WTC11 (cell line): ENCODE results near the gene EIF2S1. TPM values are rescaled to one million over a fixed set of nuclear protein-coding genes. Genes with fewer than 3 reads are reported as not detected.
A peak's percentile ranks its signal among the peaks of the same experiment; 100 is the strongest.
"Not testable (repeated sequence)": the region's sequence is repeated elsewhere in the genome, so short reads cannot be mapped to it uniquely, and the experiment has no call there.

Experiments
- ATAC-seq: fragments of 200-7000 bp; cut with Tn5 transposase; 2 replicates; pipeline ENCODE4 v1.10.0; 2021; ENCODE audit warnings: mild to moderate bottlenecking, moderate library complexity
- CTCF ChIA-PET: fragments of 300-600 bp; sonication (Branson Sonifier 250); formaldehyde crosslinking; loops from one replicate; lab custom pipeline; 2021; ENCODE audit warnings: antibody characterized with exemption; lab: Charles Lee
- POLR2A ChIA-PET: fragments of 350-600 bp; sonication (Branson Sonifier 250); formaldehyde crosslinking; loops from one replicate; lab custom pipeline; 2021; ENCODE audit warnings: antibody characterized with exemption; lab: Charles Lee
- DNase-seq: peaks from one replicate; pipeline ENCODE4 v3.0.0; 2021; ENCODE audit warnings: low spot score
- H3K27ac Mint-ChIP-seq: 2 replicates; pipeline ENCODE4 v1.8.0; 2021; ENCODE audit warnings: mixed read lengths
- H3K27me3 Mint-ChIP-seq: 2 replicates; pipeline ENCODE4 v1.8.0; 2021; ENCODE audit warnings: low read depth, mild to moderate bottlenecking, moderate library complexity, mixed read lengths
- H3K36me3 Mint-ChIP-seq: 2 replicates; pipeline ENCODE4 v1.8.0; 2021; ENCODE audit warnings: mixed read lengths
- H3K4me1 Mint-ChIP-seq: 2 replicates; pipeline ENCODE4 v1.8.0; 2022; ENCODE audit warnings: mixed read lengths
- H3K4me3 Mint-ChIP-seq: 2 replicates; pipeline ENCODE4 v1.8.0; 2021; ENCODE audit warnings: mild to moderate bottlenecking, moderate library complexity, mixed read lengths
- H3K9me3 Mint-ChIP-seq: 2 replicates; pipeline ENCODE4 v1.8.0; 2021; ENCODE audit warnings: mixed read lengths
- CREM ChIP-seq: sonication (generic); formaldehyde crosslinking; IDR thresholded peaks from 2 replicates; pipeline ENCODE4 v1.8.1; 2022; ENCODE audit warnings: mild to moderate bottlenecking, missing genetic modification reagents, moderate library complexity
- CTCF ChIP-seq: fragments of 200-600 bp; IDR thresholded peaks from 2 replicates; pipeline ENCODE4 v1.8.0; 2022; ENCODE audit warnings: antibody characterized with exemption
- E2F4 ChIP-seq: sonication (generic); formaldehyde crosslinking; IDR thresholded peaks from 2 replicates; pipeline ENCODE4 v1.8.1; 2022; ENCODE audit warnings: low read depth, mild to moderate bottlenecking, moderate library complexity, missing genetic modification reagents, borderline replicate concordance
- ELF4 ChIP-seq: sonication (generic); formaldehyde crosslinking; IDR thresholded peaks from 2 replicates; pipeline ENCODE4 v1.8.1; 2022; ENCODE audit warnings: low read depth, mild to moderate bottlenecking, moderate library complexity, missing genetic modification reagents
- ERG ChIP-seq: fragments of 250-450 bp; sonication (Bioruptor Pico); IDR thresholded peaks from 2 replicates; pipeline ENCODE4 v1.8.0; 2021; ENCODE audit warnings: mild to moderate bottlenecking
- ESRRA ChIP-seq: sonication (generic); formaldehyde crosslinking; IDR thresholded peaks from 2 replicates; pipeline ENCODE4 v1.8.1; 2022; ENCODE audit warnings: mild to moderate bottlenecking, missing genetic modification reagents, borderline replicate concordance
- FOXP1 ChIP-seq: sonication (generic); formaldehyde crosslinking; IDR thresholded peaks from 2 replicates; pipeline ENCODE4 v1.8.0; 2022; ENCODE audit warnings: missing genetic modification reagents, mild to moderate bottlenecking, moderate library complexity, borderline replicate concordance
- GABPB1 ChIP-seq: sonication (generic); formaldehyde crosslinking; IDR thresholded peaks from 2 replicates; pipeline ENCODE4 v1.8.1; 2023; ENCODE audit warnings: mild to moderate bottlenecking, missing genetic modification reagents
- JUN ChIP-seq: sonication (generic); formaldehyde crosslinking; IDR thresholded peaks from 2 replicates; pipeline ENCODE4 v1.8.0; 2023; ENCODE audit warnings: mild to moderate bottlenecking, missing genetic modification reagents
- KAT7 ChIP-seq: sonication (generic); formaldehyde crosslinking; IDR thresholded peaks from 2 replicates; pipeline ENCODE4 v1.8.1; 2023; ENCODE audit warnings: missing genetic modification reagents, mild to moderate bottlenecking, borderline replicate concordance
- NFE2L1 ChIP-seq: sonication (generic); formaldehyde crosslinking; IDR thresholded peaks from 2 replicates; pipeline ENCODE4 v1.8.1; 2023; ENCODE audit warnings: missing genetic modification reagents
- NR1H2 ChIP-seq: sonication (generic); formaldehyde crosslinking; IDR thresholded peaks from 2 replicates; pipeline ENCODE4 v1.9.0; 2021; ENCODE audit warnings: mild to moderate bottlenecking, moderate library complexity, missing genetic modification reagents
- PRRX2 ChIP-seq: fragments of 250-450 bp; sonication (Bioruptor Pico); IDR thresholded peaks from 2 replicates; pipeline ENCODE4 v1.8.0; 2021; ENCODE audit warnings: mild to moderate bottlenecking
- ZBTB21 ChIP-seq: sonication (generic); formaldehyde crosslinking; IDR thresholded peaks from 2 replicates; pipeline ENCODE4 v1.8.1; 2023; ENCODE audit warnings: mild to moderate bottlenecking, missing genetic modification reagents, borderline replicate concordance
- ZBTB43 ChIP-seq: sonication (generic); formaldehyde crosslinking; IDR thresholded peaks from 2 replicates; pipeline ENCODE4 v1.8.1; 2023; ENCODE audit warnings: mild to moderate bottlenecking, missing genetic modification reagents
- ZNF121 ChIP-seq: sonication (generic); formaldehyde crosslinking; IDR thresholded peaks from 2 replicates; pipeline ENCODE4 v1.8.0; 2023; ENCODE audit warnings: missing genetic modification reagents
- ZNF416 ChIP-seq: fragments of 250-450 bp; sonication (Bioruptor Pico); IDR thresholded peaks from 2 replicates; pipeline ENCODE4 v1.9.0; 2021; ENCODE audit warnings: mild to moderate bottlenecking, inconsistent platforms
- ZNF671 ChIP-seq: fragments of 250-450 bp; sonication (Bioruptor Pico); IDR thresholded peaks from 2 replicates; pipeline ENCODE4 v1.8.0; 2021; ENCODE audit warnings: mild to moderate bottlenecking
- total RNA-seq: library from RNA; stranded (reverse); gene quantifications from 3 replicates; pipeline ENCODE4 v1.2.3, GENCODE V29; 2021
- TF ChIP-seq, protein P1 (sequence below): sonication (generic); formaldehyde crosslinking; IDR thresholded peaks from 2 replicates; pipeline ENCODE4 v1.8.0; 2022; ENCODE audit warnings: mild to moderate bottlenecking, missing genetic modification reagents

Gene EIF2S1
- total RNA-seq, 1 experiment from 2014 or later, result 137 TPM

DNA sequence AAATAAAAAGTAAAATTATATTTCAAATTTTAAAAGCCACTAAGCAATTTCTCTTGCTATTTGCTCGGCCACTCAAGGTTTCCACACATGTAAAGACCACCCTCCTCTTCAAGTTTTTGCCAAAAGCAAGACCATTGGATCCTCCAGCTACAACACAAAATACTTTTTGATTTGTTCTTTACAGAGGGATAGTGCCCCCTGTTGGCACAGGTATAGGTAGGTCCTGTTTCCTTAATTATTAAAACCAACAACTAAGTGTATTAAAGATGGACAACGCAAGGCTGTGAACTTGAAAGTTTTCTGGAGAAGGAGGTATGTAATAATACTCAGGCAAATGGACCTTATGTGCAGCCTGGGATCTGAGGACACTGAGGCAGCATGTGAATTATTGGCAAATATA, 24.3 kb upstream of the EIF2S1 start:
- Mint-ChIP-seq H3K4me3 (no peak overlapping the region), H3K4me1 (no peaks in the 10 kb centered on the region), H3K27me3 (no peaks in the 10 kb centered on the region), H3K36me3 (peaks cover 39% of the 10 kb centered on the region), H3K9me3 (0 out of 2 replicates have a peak, but pooled peaks cover 3% of the 10 kb centered on the region), H3K27ac (no peak overlapping the region)
- POLR2A ChIA-PET, result no interaction called here
- no peak; the same call in 1 of the 2 replicates for ATAC-seq
- no peak for DNase-seq
- CTCF ChIA-PET, result interaction anchor here (0.6 to 1.6 kb wide), 8 partner anchors 16 to 712 kb away, joined by 3 to 15 read pairs (median 4); partner anchors contain the start of gene ATP6V1D
- no peak for TF ChIP-seq NR1H2 (CRISPR knock-in tag)
- TF ChIP-seq PRRX2, result no peak
- TF ChIP-seq ZBTB21 (CRISPR knock-in tag), result no peak
- 0 out of 2 replicates have a peak, but pooled peaks have one; percentile 27 for TF ChIP-seq CTCF

DNA sequence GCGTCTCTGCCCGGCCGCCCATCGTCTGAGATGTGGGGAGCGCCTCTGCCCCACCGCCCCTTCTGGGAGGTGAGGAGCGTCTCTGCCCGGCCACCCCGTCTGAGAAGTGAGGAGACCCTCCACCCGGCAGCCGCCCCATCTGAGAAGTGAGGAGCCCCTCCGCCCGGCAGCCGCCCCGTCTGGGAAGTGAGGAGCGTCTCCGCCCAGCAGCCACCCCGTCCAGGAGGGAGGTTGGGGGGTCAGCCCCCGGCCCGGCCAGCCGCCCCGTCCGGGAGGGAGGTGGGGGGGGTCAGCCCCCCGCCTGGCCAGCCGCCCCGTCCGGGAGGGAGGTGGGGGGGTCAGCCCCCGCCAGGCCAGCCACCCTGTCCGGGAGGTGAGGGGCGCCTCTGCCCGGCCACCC, 18.9 kb upstream of the EIF2S1 start:
- DNase-seq, H3K4me3 Mint-ChIP-seq, H3K4me1 Mint-ChIP-seq, H3K9me3 Mint-ChIP-seq, POLR2A ChIA-PET, H3K27me3 Mint-ChIP-seq, H3K27ac Mint-ChIP-seq, ATAC-seq, CTCF ChIA-PET: not testable (repeated sequence)
- peaks cover 54% of the 10 kb centered on the region for H3K36me3 Mint-ChIP-seq

- Mint-ChIP-seq H3K36me3 (peaks cover 45% of the 10 kb centered on the region), H3K4me3 (no peak overlapping the region), H3K27ac (no peak overlapping the region), H3K27me3 (no peaks in the 10 kb centered on the region), H3K9me3 (0 out of 2 replicates have a peak, but pooled peaks cover 3% of the 10 kb centered on the region), H3K4me1 (no peaks in the 10 kb centered on the region)
- no peak for DNase-seq
- CTCF ChIA-PET, result no interaction called here
- no peak for ATAC-seq
- POLR2A ChIA-PET, result no interaction called here
- no peak for TF ChIP-seq FOXP1 (CRISPR knock-in tag)
- no peak for TF ChIP-seq ZNF121 (CRISPR knock-in tag)
- no peak for TF ChIP-seq CREM
- no peak for TF ChIP-seq KAT7 (CRISPR knock-in tag)
- no peak for TF ChIP-seq ZNF671
- no peak for TF ChIP-seq ZBTB43
- no peak for TF ChIP-seq JUN (CRISPR knock-in tag)
- TF ChIP-seq E2F4 (CRISPR knock-in tag), result no peak
- no peak for TF ChIP-seq GABPB1
- no peak for TF ChIP-seq ZNF416 (CRISPR knock-in tag)
- no peak for TF ChIP-seq ELF4 (CRISPR knock-in tag)
Measured at GRCh38 chr14:67343601-67344230, 16.4 kb upstream of the EIF2S1 start.

GRCh38 chr14:67345583-67345982, 14.5 kb upstream of the EIF2S1 start:
- CTCF ChIA-PET, result interaction anchor here (1.5 kb wide), 1 partner anchor 14 kb away, joined by 3 read pairs; the partner anchor contains the start of gene ATP6V1D
- Mint-ChIP-seq H3K9me3 (no peaks in the 10 kb centered on the region), H3K27me3 (no peaks in the 10 kb centered on the region), H3K4me3 (no peak overlapping the region), H3K36me3 (peaks cover 47% of the 10 kb centered on the region), H3K4me1 (no peaks in the 10 kb centered on the region), H3K27ac (no peak overlapping the region)
- DNase-seq (no peak), ATAC-seq (no peak)
- POLR2A ChIA-PET, result no interaction called here
- TF ChIP-seq ZNF671 (no peak), NFE2L1 (CRISPR knock-in tag) (no peak), FOXP1 (CRISPR knock-in tag) (no peak), ESRRA (CRISPR knock-in tag) (no peak), ERG (CRISPR knock-in tag) (no peak), NR1H2 (CRISPR knock-in tag) (no peak), GABPB1 (no peak)
- TF ChIP-seq, protein P1, sequence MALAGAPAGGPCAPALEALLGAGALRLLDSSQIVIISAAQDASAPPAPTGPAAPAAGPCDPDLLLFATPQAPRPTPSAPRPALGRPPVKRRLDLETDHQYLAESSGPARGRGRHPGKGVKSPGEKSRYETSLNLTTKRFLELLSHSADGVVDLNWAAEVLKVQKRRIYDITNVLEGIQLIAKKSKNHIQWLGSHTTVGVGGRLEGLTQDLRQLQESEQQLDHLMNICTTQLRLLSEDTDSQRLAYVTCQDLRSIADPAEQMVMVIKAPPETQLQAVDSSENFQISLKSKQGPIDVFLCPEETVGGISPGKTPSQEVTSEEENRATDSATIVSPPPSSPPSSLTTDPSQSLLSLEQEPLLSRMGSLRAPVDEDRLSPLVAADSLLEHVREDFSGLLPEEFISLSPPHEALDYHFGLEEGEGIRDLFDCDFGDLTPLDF (CRISPR knock-in tag), result no peak
